ENCODE results near the gene ZNF665.

DNA sequence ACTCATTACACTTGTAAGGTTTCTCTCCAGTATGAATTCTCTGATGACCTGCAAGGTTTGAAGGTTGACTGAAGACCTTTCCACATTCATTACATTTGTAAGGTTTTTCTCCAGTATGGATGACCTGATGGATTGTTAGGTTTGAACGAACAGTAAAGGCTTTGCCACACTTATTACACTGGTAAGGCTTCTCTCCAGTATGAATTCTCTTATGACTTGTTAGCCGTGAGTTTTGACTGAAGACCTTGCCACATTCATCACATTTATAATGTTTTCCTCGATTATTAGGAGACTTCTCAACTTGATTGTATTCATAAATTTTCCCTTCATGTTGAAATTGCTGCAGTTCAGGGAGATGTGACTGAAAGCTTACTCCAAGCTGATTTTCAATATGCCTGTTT, 27.5 kb downstream of the ZNF665 start:
- TF ChIP-seq POLR2A (IDR thresholded peaks at IDR 0.05; ENCODE audit: low read length) (no peak), GATA1 (IDR thresholded peaks at IDR 0.05; ENCODE audit: low read depth, low read length) (no peak)
